Activated CD8-positive, alpha-beta memory T cell treated with anti-CD3 and anti-CD28 coated beads for 1 hour (primary cell): Measurements from ENCODE around the gene ZFPM1.

Source experiments
- DNase-seq, 2 donors: peaks; one replicate each; pipeline ENCODE4 v3.0.0-alpha.2; 2020; ENCODE audit warnings: low read depth in 1 of 2; ENCODE audit errors: extremely low read depth in 1 of 2

Gene ZFPM1

GRCh38 chr16:88495268-88495772 is 42.2 kb downstream of the ZFPM1 start:
- no peak for DNase-seq

- no peak for DNase-seq
Observed at GRCh38 chr16:88497561-88498462, 44.7 kb downstream of the ZFPM1 start.

- DNase-seq, result no peak
Observed at GRCh38 chr16:88498576-88499208, 45.6 kb downstream of the ZFPM1 start.

DNA sequence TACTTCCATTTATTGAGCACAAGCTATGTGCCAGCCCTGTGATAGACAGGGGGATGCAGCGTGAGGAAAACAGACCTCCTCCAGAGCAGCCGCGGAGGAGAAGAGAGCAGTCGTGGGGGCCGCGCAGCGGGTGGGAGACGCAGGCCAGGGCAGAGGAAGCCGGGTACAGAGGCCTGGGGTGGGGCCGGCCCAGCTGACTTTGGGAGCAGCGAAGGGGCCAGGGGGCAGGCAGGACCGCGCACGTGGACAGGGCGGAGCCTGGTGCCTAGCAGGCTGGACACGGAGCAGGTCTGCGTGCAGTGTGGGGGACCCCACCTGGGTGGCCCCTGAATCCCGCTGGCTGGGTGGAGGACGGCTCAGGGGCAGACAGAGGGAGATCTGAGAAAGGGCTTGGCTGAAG is 46.2 kb downstream of the ZFPM1 start:
- DNase-seq, result no peak

DNA sequence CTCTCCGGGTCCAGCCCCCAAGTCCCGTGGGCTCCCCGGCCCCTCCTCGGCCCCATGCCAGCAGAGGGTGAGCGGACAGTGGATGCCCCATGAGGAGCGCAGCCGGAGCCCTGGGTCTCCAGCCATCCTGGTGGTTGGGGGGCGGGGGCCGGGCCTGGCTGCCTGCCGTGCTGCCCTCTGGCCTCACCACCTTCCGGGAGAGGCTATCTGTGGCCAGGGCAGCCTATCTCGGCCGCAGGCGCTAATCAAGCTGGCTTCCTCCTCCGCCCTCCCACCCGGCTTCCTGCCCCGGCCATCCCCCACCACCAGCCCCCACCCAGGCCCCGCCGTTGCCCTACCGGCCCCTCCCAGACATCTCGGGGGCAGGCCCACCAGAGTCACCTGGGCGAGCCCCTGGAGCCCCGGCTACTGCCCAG is 46.8 kb downstream of the ZFPM1 start:
- DNase-seq, result no peak

DNA sequence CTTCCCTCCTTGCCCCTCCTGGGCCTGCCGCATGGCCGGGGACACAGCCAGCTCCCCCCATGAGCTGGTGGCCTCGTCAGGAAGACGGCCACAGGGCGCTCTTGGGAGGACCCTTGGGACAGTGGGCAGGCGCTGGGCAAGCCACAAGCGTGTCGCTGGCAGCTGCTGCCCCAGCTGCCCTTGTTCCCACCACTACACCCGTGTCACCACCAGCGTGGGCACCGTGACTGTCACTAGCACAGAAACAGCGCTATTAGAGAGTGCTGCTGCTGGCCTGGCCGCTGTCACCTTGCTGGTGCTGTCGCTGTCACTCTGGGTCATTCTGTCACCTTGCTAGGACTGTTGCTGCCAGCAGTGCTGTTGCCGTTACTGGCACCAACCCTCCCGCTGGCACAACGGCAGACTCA is 47.2 kb downstream of the ZFPM1 start:
- DNase-seq, result no peak

DNA sequence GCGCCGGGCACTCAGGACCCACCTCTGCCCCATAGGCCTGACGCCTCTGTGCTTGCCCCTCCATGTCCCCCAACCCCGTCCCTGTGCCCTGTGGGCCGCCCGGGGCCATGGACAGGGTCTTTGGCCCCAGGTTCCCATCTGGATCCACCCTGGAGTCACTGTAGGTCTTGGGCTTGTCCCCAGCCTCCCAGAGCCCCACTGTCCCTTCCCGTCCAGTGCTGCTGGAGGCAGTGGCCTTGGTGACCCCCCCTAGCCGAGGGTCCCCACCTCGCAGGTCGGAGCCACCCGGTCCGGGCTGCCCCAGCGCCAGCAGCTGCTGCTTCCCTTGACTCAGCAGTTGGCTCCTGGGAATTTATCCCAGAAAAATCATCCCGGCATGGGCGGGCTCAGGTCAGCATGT is 49.3 kb downstream of the ZFPM1 start:
- no peak for DNase-seq

- no peak for DNase-seq
Observed at GRCh38 chr16:88502776-88503280, 49.7 kb downstream of the ZFPM1 start.

DNA sequence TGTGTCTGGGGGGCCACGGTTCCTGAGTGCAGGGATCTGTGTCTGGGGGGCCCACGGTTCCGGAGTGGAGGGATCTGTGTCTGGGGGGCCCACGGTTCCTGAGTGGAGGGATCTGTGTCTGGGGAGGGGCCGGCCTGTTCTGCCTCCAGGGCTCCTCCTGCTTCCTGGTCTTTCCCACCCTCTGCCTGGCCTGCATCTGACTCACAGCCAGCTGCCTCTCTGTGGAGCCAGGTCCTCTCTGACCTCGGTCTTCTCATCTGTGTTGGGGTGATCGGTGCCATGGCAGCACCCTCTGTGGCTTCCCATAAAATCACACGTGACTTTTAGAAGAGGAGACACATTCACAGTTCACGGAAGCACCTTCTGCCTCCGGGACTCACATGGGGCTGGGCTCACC is 50.3 kb downstream of the ZFPM1 start:
- no peak for DNase-seq

DNA sequence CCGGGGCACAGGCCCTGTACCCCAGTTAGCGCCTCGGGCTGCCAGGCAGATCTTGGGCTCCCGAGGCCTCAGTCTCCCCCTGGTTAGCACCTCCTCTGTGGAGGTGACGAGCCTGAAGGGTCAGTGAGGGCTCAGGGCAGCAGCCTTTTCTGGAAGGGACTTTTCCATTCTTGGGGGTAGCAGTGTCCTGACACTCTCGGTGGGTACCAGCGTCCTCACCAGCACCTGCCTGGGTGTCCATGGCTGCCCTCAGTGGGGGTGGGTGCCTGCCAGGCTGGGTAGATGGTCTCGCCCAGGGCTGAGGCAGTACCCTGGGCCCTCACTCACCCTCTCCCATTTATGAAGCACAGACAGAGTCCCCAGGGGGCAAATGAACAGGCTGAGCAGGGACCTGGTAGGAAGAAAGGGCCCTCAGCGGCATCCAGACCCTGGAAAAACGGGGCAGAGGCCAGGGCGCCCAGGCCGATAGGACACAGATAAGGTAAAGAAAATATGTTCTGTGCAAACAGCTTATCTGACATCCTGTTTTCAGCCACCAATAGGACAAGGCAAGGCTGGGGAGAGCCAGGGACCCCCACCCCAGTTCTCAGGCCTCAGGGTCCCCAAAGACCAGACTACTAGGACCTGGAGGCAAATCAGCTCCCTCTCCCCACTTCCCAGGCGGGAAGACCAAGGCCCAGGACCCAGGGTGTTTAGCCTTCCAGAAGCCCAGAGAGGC is 50.9 kb downstream of the ZFPM1 start:
- DNase-seq, result no peak

- no peak for DNase-seq
Observed at GRCh38 chr16:88504489-88505404, 51.7 kb downstream of the ZFPM1 start.

DNA sequence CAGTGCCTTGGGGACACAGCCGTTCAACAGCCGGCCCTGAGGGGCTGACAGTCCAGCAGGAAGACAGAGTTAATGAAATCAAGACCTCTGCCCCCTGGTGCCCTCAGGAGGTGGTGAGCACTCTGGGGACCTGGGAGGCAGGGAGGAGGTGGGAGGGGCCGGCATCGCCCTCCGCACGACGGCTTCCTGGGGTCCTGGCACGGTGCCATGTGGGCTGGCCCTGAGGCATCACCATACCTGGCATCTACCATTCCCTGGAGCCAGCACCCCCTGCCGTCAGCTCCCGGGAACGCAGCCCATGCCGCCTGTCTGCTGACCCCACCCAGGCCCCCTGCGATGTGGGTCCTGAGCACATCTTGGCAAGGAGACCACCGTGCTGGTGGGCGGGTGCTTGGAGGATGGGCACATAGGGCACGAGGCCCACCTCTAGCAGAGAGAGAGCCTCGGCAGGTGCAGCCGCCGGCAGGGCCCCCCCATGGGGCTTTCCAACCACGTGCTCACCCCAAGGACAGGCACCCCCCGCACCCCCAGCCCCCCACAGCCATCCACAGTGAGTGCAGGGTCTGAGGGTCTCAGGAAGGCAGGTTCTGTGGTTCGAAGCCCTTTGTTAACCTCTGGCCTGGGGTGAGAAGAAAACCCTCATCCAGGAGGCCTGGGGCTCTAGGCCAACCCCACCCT is 52.5 kb downstream of the ZFPM1 start:
- peak; percentile 19 to 49 for DNase-seq

DNA sequence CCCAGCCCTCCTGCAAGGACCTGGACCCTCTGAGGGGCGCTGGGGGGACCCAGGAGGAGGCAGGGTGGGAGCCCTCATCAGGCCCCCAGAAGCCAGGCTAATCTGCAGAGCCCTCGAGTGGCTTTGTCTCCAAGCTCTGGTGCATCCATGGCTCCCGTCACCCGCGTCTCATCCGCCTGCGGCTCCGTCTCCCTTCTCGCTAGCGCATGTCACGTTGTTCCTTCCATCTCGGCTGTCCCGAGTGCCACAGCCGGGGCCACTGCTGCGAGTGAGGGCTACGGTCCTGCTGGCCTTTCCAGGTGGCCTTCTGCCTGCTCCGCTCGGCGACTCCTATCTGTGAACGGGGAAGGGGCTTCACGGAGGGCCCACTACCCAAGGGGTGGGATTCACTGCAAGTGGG is 53.6 kb downstream of the ZFPM1 start:
- no peak for DNase-seq

DNA sequence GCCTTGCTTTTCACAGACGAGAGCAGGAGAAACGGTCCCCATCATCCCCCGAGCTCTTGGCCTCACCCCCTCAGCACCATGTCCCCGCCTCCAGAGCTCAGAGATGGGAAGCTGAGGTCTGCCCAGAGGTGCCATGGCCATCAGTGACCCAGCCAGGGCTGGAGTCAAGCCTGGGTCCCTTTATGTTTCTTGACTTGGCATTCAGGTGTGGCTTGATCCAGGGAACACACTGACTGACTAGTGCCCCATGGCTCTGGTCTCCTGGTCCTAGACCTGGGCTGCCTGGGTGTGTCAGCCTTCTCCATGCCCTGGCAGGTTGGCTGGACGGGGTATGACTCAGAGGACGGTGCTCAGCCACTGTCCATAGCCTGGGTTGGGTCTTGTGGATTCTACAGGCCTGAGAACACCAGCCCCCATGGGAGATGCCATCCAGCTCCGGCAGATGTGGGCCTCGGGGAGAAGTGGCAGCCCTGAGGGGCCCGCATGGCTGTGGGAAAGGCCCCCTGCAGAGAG is 54.2 kb downstream of the ZFPM1 start:
- DNase-seq, result no peak

DNA sequence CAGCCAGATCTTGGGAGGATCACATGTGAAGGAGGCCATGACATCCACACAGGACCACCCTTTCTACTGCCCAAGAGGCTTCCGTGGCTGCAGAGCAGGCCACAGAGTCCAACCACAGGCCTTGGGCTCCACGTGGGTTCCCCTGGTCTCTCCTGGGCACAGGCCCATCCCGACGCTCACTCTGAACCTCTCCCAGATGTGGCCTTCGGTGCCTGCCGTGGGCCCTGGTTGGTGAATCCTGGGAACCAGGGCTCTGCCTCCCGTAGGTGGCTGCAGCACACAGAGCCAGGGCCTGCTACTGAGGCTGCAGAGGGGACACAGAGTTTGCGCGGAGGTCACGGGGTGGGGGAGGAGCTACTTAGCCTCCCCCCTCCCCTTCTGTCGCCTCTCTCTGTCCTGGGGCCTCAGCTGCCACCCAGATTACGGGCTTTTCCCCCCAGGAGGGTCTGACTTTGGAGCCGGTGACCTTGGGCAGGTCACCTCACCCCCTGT is 55.3 kb downstream of the ZFPM1 start:
- DNase-seq, result no peak

GRCh38 chr16:88508868-88509748 is 56.0 kb downstream of the ZFPM1 start:
- DNase-seq, result no peak

GRCh38 chr16:88509749-88510069 is 56.6 kb downstream of the ZFPM1 start:
- DNase-seq, result no peak
